Glutamatergic neuron (in vitro differentiated cells): ENCODE results near the gene TMEM87B. TPM values are rescaled to one million over a fixed set of nuclear protein-coding genes. Genes with fewer than 3 reads are reported as not detected.
A peak's percentile ranks its signal among the peaks of the same experiment; 100 is the strongest.
"Not testable (repeated sequence)": the region's sequence is repeated elsewhere in the genome, so short reads cannot be mapped to it uniquely, and the experiment has no call there.

ENCODE experiments used
- DNase-seq: peaks from one replicate; pipeline ENCODE4 v3.0.0; 2022
- H3K27ac Mint-ChIP-seq: one replicate; pipeline ENCODE4 v1.8.0; 2020; ENCODE audit warnings: mild to moderate bottlenecking, mixed read lengths, inconsistent platforms; ENCODE audit not compliant: unreplicated experiment
- H3K27me3 Mint-ChIP-seq: one replicate; pipeline ENCODE4 v1.8.0; 2020; ENCODE audit warnings: mild to moderate bottlenecking, moderate library complexity, mixed read lengths, inconsistent platforms; ENCODE audit not compliant: unreplicated experiment
- H3K36me3 Mint-ChIP-seq: one replicate; pipeline ENCODE4 v1.8.0; 2020; ENCODE audit warnings: mild to moderate bottlenecking, mixed read lengths, inconsistent platforms; ENCODE audit not compliant: unreplicated experiment
- H3K4me1 Mint-ChIP-seq: one replicate; pipeline ENCODE4 v1.8.0; 2020; ENCODE audit warnings: mild to moderate bottlenecking, low read depth, mixed read lengths, inconsistent platforms; ENCODE audit not compliant: unreplicated experiment
- H3K4me3 Mint-ChIP-seq: one replicate; pipeline ENCODE4 v1.8.0; 2020; ENCODE audit warnings: mild to moderate bottlenecking, mixed read lengths, inconsistent platforms; ENCODE audit not compliant: unreplicated experiment
- H3K9me3 Mint-ChIP-seq: one replicate; pipeline ENCODE4 v1.8.0; 2020; ENCODE audit warnings: mild to moderate bottlenecking, moderate library complexity, mixed read lengths, inconsistent platforms; ENCODE audit not compliant: unreplicated experiment
- total RNA-seq: library from RNA; stranded (reverse); fragmentation: NEBNext Ultra II Directional; extraction: Animal tissue kit (Norgen Biotek cat#: 25700); gene quantifications from one replicate; pipeline ENCODE4 v1.2.1, GENCODE V29; 2021; ENCODE audit not compliant: unreplicated experiment
- TF ChIP-seq, protein P1 (sequence below): fragments of 200-600 bp; sonication (generic); IDR thresholded peaks from one replicate; pipeline ENCODE4 v1.5.0; 2021; ENCODE audit not compliant: partially characterized antibody, unreplicated experiment

The TMEM87B gene
- total RNA-seq, 1 donor from 2014 or later = 8.6 TPM

DNA sequence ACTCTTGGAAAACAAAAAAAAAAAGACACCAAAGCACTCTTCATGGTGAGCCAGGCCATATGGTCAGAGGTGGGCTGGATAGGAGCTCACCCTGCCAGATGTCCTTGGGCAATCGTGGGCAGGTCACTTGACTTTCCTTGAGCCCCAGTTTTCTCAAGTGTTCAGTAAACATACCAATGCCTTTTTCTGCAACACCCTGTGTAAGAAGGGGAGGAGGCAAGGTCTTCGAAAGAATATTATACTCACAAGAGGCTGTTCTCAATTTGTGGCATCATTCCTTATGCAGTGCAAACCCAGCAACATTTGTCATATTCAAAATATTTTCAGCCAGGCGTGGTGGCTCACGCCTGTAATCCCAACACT is 22.9 kb upstream of the TMEM87B start:
- Mint-ChIP-seq H3K9me3 (no peaks in the 10 kb centered on the region), H3K4me1 (peaks cover 7% of the 10 kb centered on the region), H3K27me3 (peaks cover 4% of the 10 kb centered on the region), H3K27ac (peak overlapping the region; percentile 64), H3K36me3 (peaks cover 4% of the 10 kb centered on the region), H3K4me3 (no peak overlapping the region)
- TF ChIP-seq, protein P1, sequence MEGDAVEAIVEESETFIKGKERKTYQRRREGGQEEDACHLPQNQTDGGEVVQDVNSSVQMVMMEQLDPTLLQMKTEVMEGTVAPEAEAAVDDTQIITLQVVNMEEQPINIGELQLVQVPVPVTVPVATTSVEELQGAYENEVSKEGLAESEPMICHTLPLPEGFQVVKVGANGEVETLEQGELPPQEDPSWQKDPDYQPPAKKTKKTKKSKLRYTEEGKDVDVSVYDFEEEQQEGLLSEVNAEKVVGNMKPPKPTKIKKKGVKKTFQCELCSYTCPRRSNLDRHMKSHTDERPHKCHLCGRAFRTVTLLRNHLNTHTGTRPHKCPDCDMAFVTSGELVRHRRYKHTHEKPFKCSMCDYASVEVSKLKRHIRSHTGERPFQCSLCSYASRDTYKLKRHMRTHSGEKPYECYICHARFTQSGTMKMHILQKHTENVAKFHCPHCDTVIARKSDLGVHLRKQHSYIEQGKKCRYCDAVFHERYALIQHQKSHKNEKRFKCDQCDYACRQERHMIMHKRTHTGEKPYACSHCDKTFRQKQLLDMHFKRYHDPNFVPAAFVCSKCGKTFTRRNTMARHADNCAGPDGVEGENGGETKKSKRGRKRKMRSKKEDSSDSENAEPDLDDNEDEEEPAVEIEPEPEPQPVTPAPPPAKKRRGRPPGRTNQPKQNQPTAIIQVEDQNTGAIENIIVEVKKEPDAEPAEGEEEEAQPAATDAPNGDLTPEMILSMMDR = no peak
- DNase-seq = no peak

DNA sequence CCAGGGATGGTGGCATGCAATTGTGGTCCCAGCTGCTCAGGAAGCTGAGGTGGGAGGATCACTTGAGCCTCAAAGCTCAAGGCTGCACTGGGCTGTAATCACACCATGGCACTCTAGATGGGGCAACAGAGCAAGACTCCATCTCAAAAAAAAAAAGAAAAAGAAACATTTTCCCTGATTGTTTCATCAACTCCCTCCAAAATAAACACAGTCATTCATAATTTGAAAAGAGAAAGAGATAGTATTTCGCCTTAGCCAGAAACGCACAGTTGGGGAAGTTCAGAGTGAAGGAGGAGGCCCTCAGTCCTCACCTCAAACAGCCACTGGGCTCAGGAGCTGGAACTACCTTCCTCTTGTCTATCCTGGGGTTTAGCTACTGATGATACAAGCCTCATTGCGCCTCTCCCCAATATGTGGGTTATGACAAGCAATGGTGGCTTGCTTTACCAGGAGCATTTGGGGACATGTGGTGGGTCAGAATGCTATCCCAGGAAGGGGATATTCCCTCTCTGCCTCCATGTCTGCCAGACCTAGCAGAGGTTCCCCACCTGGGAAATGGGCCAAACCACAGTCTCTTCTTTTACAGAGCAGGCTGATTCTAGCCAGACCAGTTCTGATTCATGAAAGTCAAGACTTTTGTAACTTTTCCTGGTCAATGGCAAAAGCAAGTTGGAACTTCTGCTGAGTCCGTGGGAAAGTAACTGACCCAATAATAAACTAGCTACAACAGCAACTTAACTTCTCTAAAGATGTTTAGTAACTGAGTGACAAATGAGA is 22.2 kb upstream of the TMEM87B start:
- DNase-seq = no peak
- peaks cover 4% of the 10 kb centered on the region for H3K36me3 Mint-ChIP-seq
- H3K4me3 Mint-ChIP-seq = no peak overlapping the region
- peaks cover 7% of the 10 kb centered on the region for H3K27me3 Mint-ChIP-seq
- H3K27ac Mint-ChIP-seq = peak overlapping the region; percentile 64
- H3K4me1 Mint-ChIP-seq = peaks cover 7% of the 10 kb centered on the region
- TF ChIP-seq, protein P1 = no peak
- no peaks in the 10 kb centered on the region for H3K9me3 Mint-ChIP-seq

DNA sequence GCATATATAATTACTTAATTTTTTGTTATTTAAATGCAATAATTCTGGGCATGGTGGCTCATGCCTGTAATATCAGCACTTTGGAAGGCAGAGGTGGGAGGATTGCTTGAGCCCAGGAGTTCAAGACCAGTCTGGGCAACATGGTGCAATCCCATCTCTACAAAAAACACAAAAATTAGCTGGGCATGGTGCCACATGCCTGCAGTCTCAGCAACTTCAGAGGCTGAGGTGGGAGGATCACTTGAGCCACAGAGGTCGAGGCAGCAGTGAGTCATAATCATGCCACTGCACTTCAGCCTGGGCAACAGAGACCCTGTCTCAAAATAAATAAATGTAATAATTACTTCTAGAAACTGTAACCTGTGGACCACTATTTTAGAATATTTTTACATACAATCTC is 21.5 kb upstream of the TMEM87B start:
- H3K4me1 Mint-ChIP-seq = peaks cover 7% of the 10 kb centered on the region

DNA sequence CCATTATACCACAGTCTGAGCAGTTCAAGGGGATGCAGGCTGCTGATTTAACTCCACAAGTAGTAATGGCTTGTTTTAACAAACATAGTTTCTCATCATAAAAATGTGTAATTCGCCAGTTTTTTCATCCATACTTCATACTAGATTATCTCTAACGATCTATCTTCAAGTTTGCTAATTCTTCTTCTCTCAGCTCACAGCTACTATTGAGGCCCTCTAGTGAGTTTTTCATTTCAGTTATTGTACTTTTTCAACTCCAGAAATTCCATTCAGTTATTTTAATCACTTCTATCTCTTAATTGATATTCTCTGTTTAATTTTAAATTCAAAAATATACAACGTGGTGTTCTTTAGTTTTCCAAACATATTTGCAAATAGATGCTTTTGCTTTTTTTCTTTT is 20.1 kb upstream of the TMEM87B start:
- Mint-ChIP-seq H3K4me1 (peaks cover 7% of the 10 kb centered on the region), H3K27me3 (peaks cover 7% of the 10 kb centered on the region), H3K9me3 (no peaks in the 10 kb centered on the region), H3K36me3 (peaks cover 4% of the 10 kb centered on the region), H3K27ac (no peak overlapping the region), H3K4me3 (no peak overlapping the region)
- DNase-seq = no peak
- TF ChIP-seq, protein P1 = no peak

More for the DNA sequence above, 21.5 kb upstream of the TMEM87B start:
- no peak for DNase-seq
- no peak overlapping the region for H3K4me3 Mint-ChIP-seq
- no peaks in the 10 kb centered on the region for H3K9me3 Mint-ChIP-seq
- H3K27me3 Mint-ChIP-seq = peaks cover 7% of the 10 kb centered on the region
- TF ChIP-seq, protein P1 = no peak
- no peak overlapping the region for H3K27ac Mint-ChIP-seq
- H3K36me3 Mint-ChIP-seq = peaks cover 4% of the 10 kb centered on the region

DNA sequence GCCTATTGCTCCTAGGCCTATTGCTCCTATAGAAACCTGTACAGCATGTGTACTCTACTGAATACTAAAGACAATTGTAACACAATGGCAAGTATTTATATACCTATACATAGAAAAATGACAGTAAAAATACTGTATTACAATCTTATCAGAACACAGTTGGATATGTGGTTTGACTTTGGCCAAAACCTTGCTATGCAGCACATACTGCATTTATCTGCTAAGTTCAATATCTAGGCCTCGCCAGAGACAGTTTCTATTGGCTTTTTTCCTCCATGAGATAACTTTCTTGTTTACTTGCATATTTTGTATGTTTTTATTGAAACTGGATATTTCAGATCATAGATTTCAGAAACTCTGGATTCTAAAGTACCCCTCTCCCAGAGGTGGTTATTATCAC is 19.3 kb upstream of the TMEM87B start:
- Mint-ChIP-seq H3K9me3 (no peaks in the 10 kb centered on the region), H3K4me1 (peaks cover 7% of the 10 kb centered on the region), H3K4me3 (no peak overlapping the region), H3K27me3 (peaks cover 7% of the 10 kb centered on the region), H3K27ac (no peak overlapping the region), H3K36me3 (peaks cover 4% of the 10 kb centered on the region)
- DNase-seq = no peak
- TF ChIP-seq, protein P1 = no peak

DNA sequence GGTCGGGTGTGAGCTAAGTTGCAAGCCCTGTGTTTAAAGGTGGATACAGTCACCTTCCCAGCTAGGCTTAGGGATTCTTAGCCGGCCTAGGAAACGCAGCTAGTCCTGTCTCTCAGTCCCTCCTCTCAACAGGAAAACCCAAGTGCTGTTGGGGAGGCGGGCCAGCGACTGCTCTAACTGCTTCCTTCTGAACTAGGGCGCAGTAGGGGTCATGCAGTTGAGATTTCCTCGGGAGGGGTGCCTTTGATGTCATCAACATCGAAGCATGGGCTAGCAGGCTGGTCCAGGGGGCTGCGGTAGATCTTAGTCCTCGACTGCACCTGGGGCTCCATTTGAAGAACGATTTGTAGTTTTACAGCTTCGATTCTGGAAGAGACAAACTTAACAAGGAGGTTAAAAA is 15.5 kb upstream of the TMEM87B start:
- H3K4me3 Mint-ChIP-seq, H3K4me1 Mint-ChIP-seq, H3K36me3 Mint-ChIP-seq, H3K27ac Mint-ChIP-seq, H3K9me3 Mint-ChIP-seq, H3K27me3 Mint-ChIP-seq, DNase-seq: not testable (repeated sequence)

DNA sequence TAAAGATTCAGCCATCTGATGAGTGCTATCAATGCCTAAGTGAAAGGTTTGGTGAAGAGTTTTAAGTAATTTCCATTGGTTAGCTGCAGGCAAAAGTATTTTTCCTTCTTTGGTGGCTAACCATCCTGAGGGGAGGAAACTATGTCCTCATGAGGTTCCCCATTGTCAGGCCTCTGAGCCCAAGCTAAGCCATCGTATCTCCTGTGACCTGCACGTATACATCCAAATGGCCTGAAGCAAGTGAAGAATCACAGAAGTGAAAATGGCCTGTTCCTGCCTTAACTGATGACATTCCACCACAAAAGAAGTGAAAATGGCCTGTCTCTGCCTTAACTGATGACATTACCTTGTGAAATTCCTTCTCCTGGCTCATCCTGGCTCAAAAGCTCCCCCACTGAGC is 15.0 kb upstream of the TMEM87B start:
- H3K4me1 Mint-ChIP-seq, H3K9me3 Mint-ChIP-seq: not testable (repeated sequence)

DNA sequence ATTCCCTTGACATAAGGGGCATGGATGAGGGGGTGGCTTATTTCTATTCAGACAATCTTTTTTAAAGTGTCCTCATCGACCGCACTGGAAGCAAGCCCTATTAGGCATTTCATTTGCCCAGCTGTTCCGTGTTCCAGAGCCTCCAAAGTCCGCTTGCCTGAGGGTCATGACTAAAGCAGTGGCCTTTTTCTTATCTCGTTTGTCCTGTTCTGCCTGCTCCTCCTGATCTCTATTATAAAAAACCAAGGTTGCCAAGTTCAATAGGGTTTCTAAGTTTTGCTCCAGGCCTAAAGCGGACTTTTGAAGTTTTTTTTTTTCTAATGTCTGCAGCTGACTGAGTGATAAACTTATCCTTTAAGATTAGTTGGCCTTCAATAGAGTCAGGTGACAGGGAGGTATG is 13.6 kb upstream of the TMEM87B start:
- H3K36me3 Mint-ChIP-seq = peaks cover 17% of the 10 kb centered on the region
- not testable (repeated sequence) for DNase-seq, H3K4me3 Mint-ChIP-seq, H3K27me3 Mint-ChIP-seq, H3K9me3 Mint-ChIP-seq, H3K4me1 Mint-ChIP-seq, H3K27ac Mint-ChIP-seq

More for the DNA sequence above, 15.0 kb upstream of the TMEM87B start:
- H3K27ac Mint-ChIP-seq, H3K4me3 Mint-ChIP-seq, DNase-seq, H3K36me3 Mint-ChIP-seq, H3K27me3 Mint-ChIP-seq: not testable (repeated sequence)
